Stimulated activated naive CD8-positive, alpha-beta T cell treated with anti-CD3 and anti-CD28 coated beads, Interleukin-15, Interleukin-2, amounts not matched to agents 100 ng/mL and 50 ng/mL, for 24 hours (primary cell): ENCODE results near the gene GPER1.
A peak's percentile ranks its signal among the peaks of the same experiment; 100 is the strongest.

Experiments used
- H3K27ac Mint-ChIP-seq: one replicate; pipeline ENCODE4 v1.8.0; 2021; ENCODE audit warnings: mild to moderate bottlenecking, mixed read lengths
- H3K27me3 Mint-ChIP-seq: one replicate; pipeline ENCODE4 v1.8.0; 2021; ENCODE audit warnings: mixed read lengths
- H3K36me3 Mint-ChIP-seq: one replicate; pipeline ENCODE4 v1.8.0; 2021; ENCODE audit warnings: low read depth, mixed read lengths
- H3K4me1 Mint-ChIP-seq: one replicate; pipeline ENCODE4 v1.8.0; 2021; ENCODE audit warnings: low read depth, mixed read lengths
- H3K4me3 Mint-ChIP-seq: one replicate; pipeline ENCODE4 v1.8.0; 2021; ENCODE audit warnings: mild to moderate bottlenecking, mixed read lengths
- H3K9me3 Mint-ChIP-seq: one replicate; pipeline ENCODE4 v1.8.0; 2021; ENCODE audit warnings: mixed read lengths

The GPER1 gene

GRCh38 chr7:1050254-1050906 is 37.5 kb upstream of the GPER1 start:
- no peaks in the 10 kb centered on the region for H3K36me3 Mint-ChIP-seq
- H3K9me3 Mint-ChIP-seq, result no peaks in the 10 kb centered on the region
- no peak overlapping the region for H3K4me3 Mint-ChIP-seq
- H3K27ac Mint-ChIP-seq, result no peak overlapping the region
- H3K4me1 Mint-ChIP-seq, result peaks cover 41% of the 10 kb centered on the region
- no peaks in the 10 kb centered on the region for H3K27me3 Mint-ChIP-seq

GRCh38 chr7:1050956-1051690 is 36.8 kb upstream of the GPER1 start:
- Mint-ChIP-seq H3K36me3 (no peaks in the 10 kb centered on the region), H3K9me3 (no peaks in the 10 kb centered on the region), H3K27ac (no peak overlapping the region), H3K4me3 (no peak overlapping the region), H3K4me1 (peaks cover 39% of the 10 kb centered on the region), H3K27me3 (no peaks in the 10 kb centered on the region)

DNA sequence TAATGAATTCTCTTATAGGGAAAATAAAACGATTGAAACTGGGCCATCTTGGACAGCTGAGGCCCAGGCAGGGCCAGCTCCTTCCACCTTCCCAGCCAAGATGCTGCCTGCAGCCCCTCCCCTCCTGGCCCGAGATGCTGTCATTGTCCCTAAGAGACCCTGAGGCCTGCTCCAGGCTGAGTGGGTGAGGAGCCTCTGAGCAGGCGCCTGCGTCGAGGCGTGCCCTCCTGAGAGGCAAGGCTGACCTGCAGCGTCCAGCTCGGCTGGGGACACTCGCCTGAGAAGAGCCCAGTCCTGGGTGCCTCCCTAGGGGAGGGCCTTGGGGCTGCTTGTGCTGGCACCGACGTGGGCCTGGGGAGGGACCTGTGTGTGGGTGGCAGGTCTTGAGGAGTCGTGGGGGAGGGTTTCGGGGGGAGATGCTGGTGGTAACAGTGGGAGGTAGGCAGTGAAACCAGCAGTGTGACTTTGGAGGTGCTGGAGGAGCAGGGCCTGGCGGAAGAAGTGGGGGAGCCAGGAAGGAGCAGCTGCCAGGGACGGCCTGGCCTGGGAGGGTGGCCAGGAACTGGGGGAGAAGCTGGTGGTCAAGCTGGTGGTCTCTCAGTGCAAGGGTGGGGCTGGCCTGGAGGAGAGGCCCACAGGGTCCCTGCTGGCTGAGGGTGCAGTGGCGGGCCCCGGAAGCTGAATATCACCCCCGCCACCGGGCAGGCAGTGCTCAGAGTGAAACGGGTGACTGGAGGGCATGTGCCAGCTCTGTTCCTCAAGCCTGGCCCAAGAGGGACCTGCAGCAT is 35.7 kb upstream of the GPER1 start:
- H3K27ac Mint-ChIP-seq, result no peak overlapping the region
- H3K27me3 Mint-ChIP-seq, result no peaks in the 10 kb centered on the region
- no peaks in the 10 kb centered on the region for H3K9me3 Mint-ChIP-seq
- H3K4me3 Mint-ChIP-seq, result no peak overlapping the region
- peaks cover 28% of the 10 kb centered on the region for H3K4me1 Mint-ChIP-seq
- no peaks in the 10 kb centered on the region for H3K36me3 Mint-ChIP-seq

DNA sequence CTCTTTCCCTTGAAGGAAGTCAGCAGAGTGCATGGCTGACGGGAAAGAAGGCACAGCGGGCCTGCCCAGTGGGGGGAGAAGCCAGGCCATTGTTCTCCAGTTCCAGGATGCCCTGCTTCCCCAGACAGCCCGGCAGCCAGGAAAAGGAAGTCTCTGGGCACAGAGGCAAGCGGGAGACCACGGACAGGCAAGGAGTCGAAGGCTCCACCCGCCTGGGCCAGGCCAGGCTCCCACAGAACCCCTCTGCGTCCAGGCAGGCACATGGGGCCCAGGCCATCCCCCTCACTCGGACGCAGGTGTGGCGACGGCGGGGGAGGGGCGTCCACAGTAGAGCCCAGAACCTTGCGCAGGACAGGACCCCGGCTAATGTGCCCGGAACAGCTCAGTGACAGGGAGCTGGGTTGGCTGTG is 34.9 kb upstream of the GPER1 start:
- Mint-ChIP-seq H3K27me3 (no peaks in the 10 kb centered on the region), H3K4me3 (no peak overlapping the region), H3K27ac (no peak overlapping the region), H3K9me3 (no peaks in the 10 kb centered on the region), H3K4me1 (peaks cover 23% of the 10 kb centered on the region), H3K36me3 (no peaks in the 10 kb centered on the region)

DNA sequence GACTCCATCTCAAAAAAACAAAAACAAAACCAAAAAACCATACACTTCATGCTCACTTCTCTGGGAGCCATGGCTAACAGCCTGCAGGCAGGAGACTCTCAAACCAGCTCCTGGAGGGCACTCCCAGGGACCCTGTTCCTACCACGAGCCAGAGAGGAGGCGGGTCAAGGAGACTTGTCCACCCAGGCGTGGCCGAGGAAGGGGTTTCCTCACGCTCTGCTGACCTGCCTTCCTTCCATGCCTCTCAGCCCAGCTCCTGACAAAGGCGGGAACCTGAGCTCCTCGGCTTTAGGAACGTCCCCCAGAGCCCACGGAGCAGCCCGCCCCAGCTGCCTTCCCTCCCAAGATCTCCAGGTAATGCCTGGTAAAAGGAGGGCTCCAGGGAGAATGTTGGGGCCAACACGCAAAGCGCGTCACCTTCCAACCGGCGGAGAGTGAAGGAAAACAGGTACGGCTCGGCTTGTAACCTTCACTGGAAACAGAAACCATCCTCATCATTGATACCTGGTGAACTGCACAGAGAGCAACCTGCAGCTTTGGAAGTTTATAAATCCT is 34.0 kb upstream of the GPER1 start:
- Mint-ChIP-seq H3K27me3 (no peaks in the 10 kb centered on the region), H3K4me3 (no peak overlapping the region), H3K4me1 (peaks cover 23% of the 10 kb centered on the region), H3K27ac (no peak overlapping the region), H3K9me3 (no peaks in the 10 kb centered on the region), H3K36me3 (no peaks in the 10 kb centered on the region)

DNA sequence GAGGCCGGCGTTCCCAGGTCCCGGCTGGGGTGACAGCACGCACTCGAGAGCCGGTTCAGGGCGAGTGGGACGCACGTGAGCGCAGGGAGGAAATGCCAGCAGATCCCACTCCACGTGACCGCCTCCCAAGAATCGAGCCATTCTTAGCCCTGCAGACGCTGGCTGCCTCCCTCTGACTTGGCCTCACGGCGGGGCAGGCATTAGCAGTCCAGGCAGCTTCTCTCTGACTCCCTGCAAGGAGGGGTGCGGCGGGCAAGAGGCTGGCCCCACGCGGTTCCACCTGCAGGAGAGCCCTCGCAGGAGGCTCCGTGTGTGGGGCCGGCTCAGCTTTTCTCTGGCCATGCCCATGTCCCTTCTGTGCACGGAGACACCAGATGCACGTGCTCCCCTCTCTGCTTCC is 33.5 kb upstream of the GPER1 start:
- H3K27me3 Mint-ChIP-seq, result no peaks in the 10 kb centered on the region
- H3K27ac Mint-ChIP-seq, result no peak overlapping the region
- no peak overlapping the region for H3K4me3 Mint-ChIP-seq
- no peaks in the 10 kb centered on the region for H3K9me3 Mint-ChIP-seq
- peaks cover 18% of the 10 kb centered on the region for H3K4me1 Mint-ChIP-seq
- no peaks in the 10 kb centered on the region for H3K36me3 Mint-ChIP-seq

DNA sequence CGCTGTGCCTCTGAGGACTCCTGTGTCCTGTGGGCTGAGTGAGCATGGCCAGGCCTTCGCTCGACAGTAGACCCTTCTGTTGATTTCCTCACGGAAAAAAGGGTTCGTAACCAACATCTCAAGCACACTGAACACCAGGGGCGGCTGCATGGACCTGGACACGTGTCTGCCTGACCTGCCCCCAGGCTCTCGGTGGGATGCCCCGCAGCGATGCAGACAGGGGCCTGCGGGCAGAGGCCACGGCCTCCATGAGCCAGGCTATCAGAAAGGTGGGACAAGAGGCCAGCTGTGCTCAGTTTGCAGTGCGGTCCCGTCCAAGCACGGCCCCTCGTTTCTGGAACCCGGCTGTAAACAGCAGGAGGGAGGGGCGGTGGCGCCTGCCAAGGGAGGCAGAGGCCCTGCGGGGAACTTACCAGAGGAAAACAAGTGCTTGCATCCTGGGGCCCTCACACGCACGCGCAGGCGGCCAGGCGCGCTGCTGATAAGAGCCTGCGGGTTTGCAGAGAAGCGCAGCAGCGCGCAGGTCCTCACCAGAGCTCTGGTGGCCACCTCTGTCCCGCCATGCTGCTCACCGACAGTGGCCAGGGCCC is 33.0 kb upstream of the GPER1 start:
- peaks cover 16% of the 10 kb centered on the region for H3K4me1 Mint-ChIP-seq
- no peak overlapping the region for H3K27ac Mint-ChIP-seq
- H3K27me3 Mint-ChIP-seq, result no peaks in the 10 kb centered on the region
- no peaks in the 10 kb centered on the region for H3K9me3 Mint-ChIP-seq
- H3K4me3 Mint-ChIP-seq, result no peak overlapping the region
- H3K36me3 Mint-ChIP-seq, result no peaks in the 10 kb centered on the region

GRCh38 chr7:1055491-1055955 is 32.4 kb upstream of the GPER1 start:
- H3K4me3 Mint-ChIP-seq, result peak overlapping the region; percentile 30
- H3K9me3 Mint-ChIP-seq, result no peaks in the 10 kb centered on the region

DNA sequence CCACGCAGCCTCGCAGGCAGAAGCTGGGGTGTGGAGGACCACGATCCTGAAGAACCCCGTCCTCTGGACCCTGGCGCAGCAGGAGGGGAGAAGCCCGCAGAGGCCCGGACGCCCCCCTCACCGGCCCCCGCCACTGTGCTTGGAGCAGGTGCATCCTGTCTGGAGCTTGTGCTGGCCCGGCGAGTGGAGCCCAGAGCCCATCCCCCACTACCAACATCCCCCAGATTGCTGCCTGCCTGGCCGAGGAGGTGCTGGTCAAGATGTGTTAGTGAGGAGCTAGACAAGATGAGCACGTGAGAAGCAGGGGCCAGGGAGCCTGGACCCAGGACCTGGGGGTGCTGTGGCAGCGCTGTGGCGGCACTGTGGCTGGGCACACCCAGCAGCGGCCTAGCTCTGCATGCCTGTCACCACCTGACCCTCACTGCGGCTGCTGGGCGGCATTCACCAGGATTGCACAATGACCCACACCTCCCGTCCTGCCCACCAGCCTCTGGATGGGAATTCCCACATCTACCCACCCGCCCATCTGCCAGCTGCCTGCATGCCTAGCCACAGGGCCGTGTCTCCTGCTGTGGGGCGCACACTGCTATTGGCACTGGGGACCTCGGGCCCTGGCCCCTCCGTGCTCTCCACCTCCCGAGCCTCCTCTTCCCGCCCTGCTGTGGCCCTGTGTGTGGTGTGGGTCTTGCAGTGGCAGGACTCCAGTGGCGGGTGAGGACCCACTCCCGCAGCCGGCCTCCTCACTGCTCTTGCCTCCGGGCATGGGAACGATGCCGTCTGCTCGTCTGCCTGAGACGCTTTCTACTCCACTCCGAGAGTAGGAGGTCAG is 31.7 kb upstream of the GPER1 start:
- H3K36me3 Mint-ChIP-seq, result no peaks in the 10 kb centered on the region
- H3K27ac Mint-ChIP-seq, result no peak overlapping the region
- no peaks in the 10 kb centered on the region for H3K9me3 Mint-ChIP-seq
- no peaks in the 10 kb centered on the region for H3K27me3 Mint-ChIP-seq
- peak overlapping the region; percentile 30 for H3K4me3 Mint-ChIP-seq
- peaks cover 16% of the 10 kb centered on the region for H3K4me1 Mint-ChIP-seq

More at GRCh38 chr7:1055491-1055955, 32.4 kb upstream of the GPER1 start:
- Mint-ChIP-seq H3K27ac (no peak overlapping the region), H3K36me3 (no peaks in the 10 kb centered on the region), H3K27me3 (no peaks in the 10 kb centered on the region), H3K4me1 (peaks cover 16% of the 10 kb centered on the region)

- Mint-ChIP-seq H3K9me3 (no peaks in the 10 kb centered on the region), H3K4me1 (peaks cover 18% of the 10 kb centered on the region), H3K27ac (no peak overlapping the region), H3K36me3 (no peaks in the 10 kb centered on the region), H3K4me3 (no peak overlapping the region), H3K27me3 (no peaks in the 10 kb centered on the region)
Measured at GRCh38 chr7:1056785-1057410, 31.0 kb upstream of the GPER1 start.

DNA sequence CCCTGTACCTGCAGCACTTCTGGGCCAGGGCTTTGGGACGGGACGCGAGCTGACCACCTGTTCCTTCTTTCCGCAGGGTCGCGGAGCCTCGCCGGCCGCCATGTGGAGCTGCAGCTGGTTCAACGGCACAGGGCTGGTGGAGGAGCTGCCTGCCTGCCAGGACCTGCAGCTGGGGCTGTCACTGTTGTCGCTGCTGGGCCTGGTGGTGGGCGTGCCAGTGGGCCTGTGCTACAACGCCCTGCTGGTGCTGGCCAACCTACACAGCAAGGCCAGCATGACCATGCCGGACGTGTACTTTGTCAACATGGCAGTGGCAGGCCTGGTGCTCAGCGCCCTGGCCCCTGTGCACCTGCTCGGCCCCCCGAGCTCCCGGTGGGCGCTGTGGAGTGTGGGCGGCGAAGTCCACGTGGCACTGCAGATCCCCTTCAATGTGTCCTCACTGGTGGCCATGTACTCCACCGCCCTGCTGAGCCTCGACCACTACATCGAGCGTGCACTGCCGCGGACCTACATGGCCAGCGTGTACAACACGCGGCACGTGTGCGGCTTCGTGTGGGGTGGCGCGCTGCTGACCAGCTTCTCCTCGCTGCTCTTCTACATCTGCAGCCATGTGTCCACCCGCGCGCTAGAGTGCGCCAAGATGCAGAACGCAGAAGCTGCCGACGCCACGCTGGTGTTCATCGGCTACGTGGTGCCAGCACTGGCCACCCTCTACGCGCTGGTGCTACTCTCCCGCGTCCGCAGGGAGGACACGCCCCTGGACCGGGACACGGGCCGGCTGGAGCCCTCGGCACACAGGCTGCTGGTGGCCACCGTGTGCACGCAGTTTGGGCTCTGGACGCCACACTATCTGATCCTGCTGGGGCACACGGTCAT is 30.3 kb upstream of the GPER1 start:
- Mint-ChIP-seq H3K9me3 (no peaks in the 10 kb centered on the region), H3K4me1 (peaks cover 26% of the 10 kb centered on the region), H3K4me3 (no peak overlapping the region), H3K27ac (no peak overlapping the region), H3K27me3 (no peaks in the 10 kb centered on the region), H3K36me3 (no peaks in the 10 kb centered on the region)

DNA sequence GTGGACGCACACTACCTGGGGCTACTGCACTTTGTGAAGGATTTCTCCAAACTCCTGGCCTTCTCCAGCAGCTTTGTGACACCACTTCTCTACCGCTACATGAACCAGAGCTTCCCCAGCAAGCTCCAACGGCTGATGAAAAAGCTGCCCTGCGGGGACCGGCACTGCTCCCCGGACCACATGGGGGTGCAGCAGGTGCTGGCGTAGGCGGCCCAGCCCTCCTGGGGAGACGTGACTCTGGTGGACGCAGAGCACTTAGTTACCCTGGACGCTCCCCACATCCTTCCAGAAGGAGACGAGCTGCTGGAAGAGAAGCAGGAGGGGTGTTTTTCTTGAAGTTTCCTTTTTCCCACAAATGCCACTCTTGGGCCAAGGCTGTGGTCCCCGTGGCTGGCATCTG is 29.6 kb upstream of the GPER1 start:
- H3K36me3 Mint-ChIP-seq, result no peaks in the 10 kb centered on the region
- no peak overlapping the region for H3K27ac Mint-ChIP-seq
- peaks cover 26% of the 10 kb centered on the region for H3K4me1 Mint-ChIP-seq
- H3K4me3 Mint-ChIP-seq, result no peak overlapping the region
- H3K9me3 Mint-ChIP-seq, result no peaks in the 10 kb centered on the region
- no peaks in the 10 kb centered on the region for H3K27me3 Mint-ChIP-seq

GRCh38 chr7:1058821-1059199 is 29.1 kb upstream of the GPER1 start:
- no peaks in the 10 kb centered on the region for H3K36me3 Mint-ChIP-seq
- H3K27ac Mint-ChIP-seq, result no peak overlapping the region
- no peaks in the 10 kb centered on the region for H3K27me3 Mint-ChIP-seq
- H3K4me3 Mint-ChIP-seq, result no peak overlapping the region
- H3K4me1 Mint-ChIP-seq, result peaks cover 26% of the 10 kb centered on the region
- no peaks in the 10 kb centered on the region for H3K9me3 Mint-ChIP-seq
